ENCODE results near the gene TMEM271.

- no peak for TF ChIP-seq POLR2A (IDR thresholded peaks at IDR 0.05; ENCODE audit: low read depth, low read length)
- TF ChIP-seq POLR2AphosphoS5 (IDR thresholded peaks at IDR 0.05; ENCODE audit: low read depth, low read length): no peak
- no peak for TF ChIP-seq TAF1 (IDR thresholded peaks at IDR 0.05; ENCODE audit: borderline replicate concordance, low read depth, low read length)
Observed at GRCh38 chr4:534101-534575, 42.0 kb downstream of the TMEM271 start.
